IMR-90 (cell line): ENCODE results near the gene RPL39. TPM values are rescaled to one million over a fixed set of nuclear protein-coding genes. Genes with fewer than 3 reads are reported as not detected.

Experiments
- ATAC-seq: fragments of 200-7000 bp; cut with Tn5 transposase; 2 replicates; pipeline ENCODE4 v1.9.1; 2020; ENCODE audit warnings: low read depth, mild to moderate bottlenecking, moderate library complexity
- BruUV-seq: library from RNA; stranded (reverse); fragments of 400-500 nt; replicated peaks from 2 replicates; lab custom pipeline; 2021; lab: Mats Ljungman, UMichigan
- CTCF ChIA-PET: fragments of 300-600 bp; formaldehyde crosslinking; extraction: SDS; loops from one replicate; lab custom pipeline; 2021; ENCODE audit warnings: antibody characterized with exemption; lab: Yijun Ruan, JAX
- POLR2A ChIA-PET: fragments of 300-600 bp; sonication (Branson Sonifier 250); formaldehyde crosslinking; loops from one replicate; lab custom pipeline; 2022; ENCODE audit warnings: antibody characterized with exemption; ENCODE audit not compliant: unreplicated experiment; lab: Charles Lee
- DNase-seq: peaks from one replicate; pipeline ENCODE4 v3.0.0; 2013
- H2AFZ ChIP-seq: replicated peaks from 2 replicates; pipeline ENCODE3; 2013; ENCODE audit warnings: low read length, mild to moderate bottlenecking; ENCODE audit not compliant: poor library complexity
- H2AK5ac ChIP-seq: 2 replicates; pipeline ENCODE4 v1.6.1; 2013; ENCODE audit warnings: low read depth, low read length, inconsistent platforms
- H2AK9ac ChIP-seq: replicated peaks from 2 replicates; pipeline ENCODE3; 2013; ENCODE audit warnings: mild to moderate bottlenecking, low read depth, low read length, moderate library complexity; ENCODE audit not compliant: poor library complexity
- H2BK120ac ChIP-seq: 2 replicates; pipeline ENCODE4 v1.6.1; 2013; ENCODE audit warnings: low read depth, low read length, inconsistent platforms
- H2BK15ac ChIP-seq: 3 replicates; pipeline ENCODE4 v1.6.1; 2013; ENCODE audit warnings: low read depth, low read length, inconsistent platforms
- H2BK20ac ChIP-seq: 2 replicates; pipeline ENCODE4 v1.6.1; 2013; ENCODE audit warnings: low read depth, mild to moderate bottlenecking, inconsistent platforms, low read length, moderate library complexity
- H2BK5ac ChIP-seq: 2 replicates; pipeline ENCODE4 v1.6.1; 2013; ENCODE audit warnings: mild to moderate bottlenecking, low read depth, low read length, inconsistent platforms; ENCODE audit not compliant: poor library complexity, severe bottlenecking
- H3K14ac ChIP-seq: replicated peaks from 2 replicates; pipeline ENCODE4 v1.6.1; 2013; ENCODE audit warnings: low read depth, low read length, inconsistent platforms
- H3K18ac ChIP-seq: 2 replicates; pipeline ENCODE4 v1.6.1; 2013; ENCODE audit warnings: low read depth, low read length, control low read depth
- H3K23ac ChIP-seq: 2 replicates; pipeline ENCODE4 v1.6.1; 2013; ENCODE audit warnings: low read depth, low read length, inconsistent platforms
- H3K27ac ChIP-seq: 2 replicates; pipeline ENCODE4 v1.5.1; 2013; ENCODE audit warnings: mild to moderate bottlenecking, control low read depth, low read length; ENCODE audit not compliant: insufficient read depth
- H3K27me3 ChIP-seq: 2 replicates; pipeline ENCODE4 v1.6.1; 2013; ENCODE audit warnings: low read length; ENCODE audit not compliant: control insufficient read depth, insufficient read depth
- H3K36me3 ChIP-seq: 2 replicates; pipeline ENCODE4 v1.6.1; 2013; ENCODE audit warnings: low read length, mixed read lengths; ENCODE audit not compliant: control insufficient read depth, insufficient read depth
- H3K4ac ChIP-seq: 2 replicates; pipeline ENCODE4 v1.6.1; 2013; ENCODE audit warnings: low read depth, low read length, inconsistent platforms
- H3K4me1 ChIP-seq: 2 replicates; pipeline ENCODE4 v1.6.1; 2013; ENCODE audit warnings: low read length, mixed read lengths; ENCODE audit not compliant: control insufficient read depth, insufficient read depth
- H3K4me2 ChIP-seq: 2 replicates; pipeline ENCODE4 v1.6.1; 2013; ENCODE audit warnings: low read depth, mild to moderate bottlenecking, control low read depth, low read length, moderate library complexity
- H3K4me3 ChIP-seq: 2 replicates; pipeline ENCODE4 v1.5.1; 2013; ENCODE audit warnings: low read depth, mild to moderate bottlenecking, control low read depth, low read length, moderate library complexity; ENCODE audit not compliant: insufficient read depth
- H3K56ac ChIP-seq: 2 replicates; pipeline ENCODE4 v1.6.1; 2013; ENCODE audit warnings: low read length, inconsistent platforms; ENCODE audit not compliant: insufficient read depth; ENCODE audit errors: extremely low read depth
- H3K79me1 ChIP-seq, 2 experiments: 2 replicates each; pipeline ENCODE4 v1.6.1; 2013; ENCODE audit warnings: low read length in 2 of 2, inconsistent platforms in 1 of 2, low read depth in 1 of 2
- H3K9ac ChIP-seq: 2 replicates; pipeline ENCODE4 v1.6.1; 2013; ENCODE audit warnings: low read depth, low read length, control low read depth
- H3K9me1 ChIP-seq: 2 replicates; pipeline ENCODE4 v1.6.1; 2013; ENCODE audit warnings: low read length, inconsistent platforms; ENCODE audit not compliant: insufficient read depth
- H3K9me3 ChIP-seq: 2 replicates; pipeline ENCODE4 v1.6.1; 2013; ENCODE audit warnings: low read length; ENCODE audit not compliant: control insufficient read depth, insufficient read depth
- H4K20me1 ChIP-seq: 2 replicates; pipeline ENCODE4 v1.6.1; 2013; ENCODE audit warnings: low read length, inconsistent platforms; ENCODE audit not compliant: insufficient read depth
- H4K5ac ChIP-seq: 2 replicates; pipeline ENCODE4 v1.6.1; 2013; ENCODE audit warnings: mild to moderate bottlenecking, low read depth, low read length, control low read depth
- H4K8ac ChIP-seq, 2 experiments: 2 replicates each; pipeline ENCODE4 v1.6.1; 2013; ENCODE audit warnings: low read depth in 2 of 2, low read length in 2 of 2, control low read depth in 1 of 2, inconsistent platforms in 1 of 2
- H4K91ac ChIP-seq: 2 replicates; pipeline ENCODE4 v1.6.1; 2013; ENCODE audit warnings: low read depth, low read length, inconsistent platforms; ENCODE audit not compliant: insufficient read depth
- BHLHE40 ChIP-seq: fragments of 150-350 bp; IDR thresholded peaks from 2 replicates; pipeline ENCODE4 v1.6.1; 2016; ENCODE audit warnings: mild to moderate bottlenecking, low read depth, low read length
- CHD1 ChIP-seq: IDR thresholded peaks from 2 replicates; pipeline ENCODE4 v1.6.1; 2012; ENCODE audit warnings: low read depth, low read length, improper control_type of control experiment
- CTCF ChIP-seq: conservative IDR thresholded peaks from 2 replicates; pipeline ENCODE4 v1.5.1; 2012; ENCODE audit warnings: mild to moderate bottlenecking, low read depth, low read length, improper control_type of control experiment
- ELK1 ChIP-seq: fragments of 150-350 bp; IDR thresholded peaks from 2 replicates; pipeline ENCODE4 v1.6.1; 2016; ENCODE audit warnings: low read depth, mild to moderate bottlenecking, low read length, moderate library complexity, borderline replicate concordance
- MAFK ChIP-seq: IDR thresholded peaks from 2 replicates; pipeline ENCODE4 v1.6.1; 2012; ENCODE audit warnings: low read depth, low read length, improper control_type of control experiment
- MAZ ChIP-seq: IDR thresholded peaks from 2 replicates; pipeline ENCODE4 v1.6.1; 2012; ENCODE audit warnings: low read depth, mild to moderate bottlenecking, low read length, improper control_type of control experiment, moderate library complexity, borderline replicate concordance
- POLR2A ChIP-seq: IDR thresholded peaks from 2 replicates; pipeline ENCODE4 v1.6.1; 2012; ENCODE audit warnings: mild to moderate bottlenecking, low read depth, low read length
- RAD21 ChIP-seq: IDR thresholded peaks from 2 replicates; pipeline ENCODE4 v1.6.1; 2012; ENCODE audit warnings: low read length, improper control_type of control experiment
- SMC3 ChIP-seq: fragments of 150-350 bp; IDR thresholded peaks from 2 replicates; pipeline ENCODE4 v1.6.1; 2016; ENCODE audit warnings: low read depth, mild to moderate bottlenecking, antibody characterized with exemption, low read length, moderate library complexity
- USF2 ChIP-seq: fragments of 150-350 bp; IDR thresholded peaks from 2 replicates; pipeline ENCODE4 v1.6.1; 2017; ENCODE audit warnings: mild to moderate bottlenecking, antibody characterized with exemption, low read length, low read depth
- WGBS, 2 experiments: methylation state at CpG; one replicate each; pipeline versions ENCODE4 v1.1.5 to v1.1.7; 2013; ENCODE audit warnings: missing lambda C conversion rate in 2 of 2; ENCODE audit not compliant: insufficient read length in 1 of 2; ENCODE audit errors: extremely low coverage in 2 of 2; 5-methylcytosine and 5-hydroxymethylcytosine counted together
- dilution Hi-C: fragments of 300-500 bp; cut with HindIII; formaldehyde crosslinking; loops from one replicate; pipeline ENCODE4 v1.14.3; 2018; ENCODE audit warnings: low sequenced_read_pairs; ENCODE audit not compliant: unreplicated experiment
- in situ Hi-C: fragments of 300-500 bp; cut with MboI; formaldehyde crosslinking; loops from 3 replicates; pipeline ENCODE4 v1.14.3; 2019; ENCODE audit warnings: low sequenced_read_pairs, inconsistent platforms, mixed read lengths
- intact Hi-C: fragments of 100-400 bp; cut with micrococcal nuclease; formaldehyde crosslinking; loops from 2 replicates; pipeline ENCODE4 v1.10.0; 2022
- polyA plus RNA-seq, 3 experiments: library from polyadenylated mRNA; depleted of rRNA; stranded (reverse); fragments of >200 nt; gene quantifications; 2 replicates each; pipeline ENCODE4 v1.2.3, GENCODE V29; 2012; ENCODE audit warnings: low replicate concordance in 1 of 3
- total RNA-seq: library from RNA; depleted of rRNA; stranded (reverse); fragments of >200 nt; gene quantifications from 2 replicates; pipeline ENCODE4 v1.2.3, GENCODE V29; 2012

The RPL39 gene
- total and polyA plus RNA-seq, 2 of the 4 experiments (the other 2 are of a cell fraction): 681 to 2,357 TPM

GRCh38 chrX:119790977-119791436 is 423 bp downstream of the RPL39 start (continued):
- TF ChIP-seq ELK1 (no peak), POLR2A (no peak)

- POLR2A ChIA-PET: no interaction called here
- no TSS peak for BruUV-seq
- ATAC-seq (peak; percentile 72; the same call in 1 of the 2 replicates), DNase-seq (peak; percentile 23)
- Histone ChIP-seq H3K4me2 (no peak overlapping the region), H2AK9ac (no peak overlapping the region), H2BK15ac (no peak overlapping the region), H2BK5ac (no peak overlapping the region), H3K4me3 (no peak overlapping the region), H3K36me3 (peaks cover 20% of the 10 kb centered on the region), H4K8ac (no peak overlapping the region), H2BK120ac (no peak overlapping the region), H4K5ac (no peak overlapping the region), H3K27me3 (no peaks in the 10 kb centered on the region), H4K20me1 (peaks cover 70% of the 10 kb centered on the region), H3K14ac (no peak overlapping the region), H4K91ac (no peak overlapping the region), H2BK20ac (no peak overlapping the region), H3K9me3 (no peaks in the 10 kb centered on the region), H3K79me1 (no peaks in the 10 kb centered on the region; a peak in 1 of 4 replicates), H3K4me1 (0 out of 2 replicates have a peak, but pooled peaks cover 2% of the 10 kb centered on the region), H2AFZ (no peak overlapping the region), H2AK5ac (no peak overlapping the region), H3K9me1 (no peaks in the 10 kb centered on the region), H3K9ac (no peak overlapping the region), H3K56ac (no peak overlapping the region), H3K18ac (no peak overlapping the region), H3K23ac (no peak overlapping the region), H3K4ac (no peak overlapping the region), H3K27ac (no peak overlapping the region)
- intact Hi-C loops: loop anchor here (5.0 kb wide), 1 partner anchor 268 kb away; no protein-coding TSS in a partner anchor
- no CpG with 5 or more reads among the region's 14 CpGs for WGBS, 2 experiments
- dilution Hi-C loops: no loop called here
- CTCF ChIA-PET: interaction anchor here (0.6 to 1.0 kb wide), 2 partner anchors 175 to 940 kb away, joined by 3 to 4 read pairs; no protein-coding TSS in a partner anchor
- in situ Hi-C loops: no loop called here
- TF ChIP-seq SMC3 (peak; percentile 18; the same call in 1 of the 2 replicates), MAZ (no peak), CTCF (peak; percentile 42), MAFK (no peak), BHLHE40 (no peak), RAD21 (peak; percentile 27; the same call in 1 of the 2 replicates), USF2 (no peak), CHD1 (no peak)
Observed at GRCh38 chrX:119784747-119785446, 6.5 kb downstream of the RPL39 start.
